ENCODE measurements around the gene FLAD1.

The FLAD1 gene

GRCh38 chr1:154951901-154952657 lies 31.1 kb upstream of the FLAD1 start:
- no peak for DNase-seq (ENCODE audit: low spot score)
- no peak for FAIRE-seq

DNA sequence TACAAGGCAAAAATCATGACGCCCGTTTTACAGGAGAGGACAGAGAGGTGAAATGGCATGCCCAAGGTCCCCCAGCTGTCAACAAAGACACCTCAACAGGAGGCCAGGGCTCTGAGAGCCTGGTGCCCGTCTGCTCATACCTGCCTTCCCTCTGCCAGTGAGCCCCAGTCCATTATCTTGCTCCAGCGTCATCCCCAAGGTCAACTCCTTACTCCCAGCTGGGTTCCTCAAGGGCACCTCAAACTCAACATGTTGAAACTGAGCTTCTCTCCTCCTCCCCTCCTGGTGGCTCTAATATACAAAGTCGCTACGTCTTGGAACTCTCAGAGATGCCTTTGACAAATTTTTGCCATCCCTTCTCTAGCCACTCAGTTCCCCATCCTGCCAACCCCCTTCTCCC lies 30.5 kb upstream of the FLAD1 start:
- FAIRE-seq: no peak
- DNase-seq (ENCODE audit: low spot score): no peak

- FAIRE-seq: no peak
- DNase-seq (ENCODE audit: low spot score): no peak
Measured at GRCh38 chr1:154953611-154954038, 29.5 kb upstream of the FLAD1 start.

- FAIRE-seq: no peak
- DNase-seq (ENCODE audit: low spot score): no peak
Measured at GRCh38 chr1:154954541-154954940, 28.6 kb upstream of the FLAD1 start.

DNA sequence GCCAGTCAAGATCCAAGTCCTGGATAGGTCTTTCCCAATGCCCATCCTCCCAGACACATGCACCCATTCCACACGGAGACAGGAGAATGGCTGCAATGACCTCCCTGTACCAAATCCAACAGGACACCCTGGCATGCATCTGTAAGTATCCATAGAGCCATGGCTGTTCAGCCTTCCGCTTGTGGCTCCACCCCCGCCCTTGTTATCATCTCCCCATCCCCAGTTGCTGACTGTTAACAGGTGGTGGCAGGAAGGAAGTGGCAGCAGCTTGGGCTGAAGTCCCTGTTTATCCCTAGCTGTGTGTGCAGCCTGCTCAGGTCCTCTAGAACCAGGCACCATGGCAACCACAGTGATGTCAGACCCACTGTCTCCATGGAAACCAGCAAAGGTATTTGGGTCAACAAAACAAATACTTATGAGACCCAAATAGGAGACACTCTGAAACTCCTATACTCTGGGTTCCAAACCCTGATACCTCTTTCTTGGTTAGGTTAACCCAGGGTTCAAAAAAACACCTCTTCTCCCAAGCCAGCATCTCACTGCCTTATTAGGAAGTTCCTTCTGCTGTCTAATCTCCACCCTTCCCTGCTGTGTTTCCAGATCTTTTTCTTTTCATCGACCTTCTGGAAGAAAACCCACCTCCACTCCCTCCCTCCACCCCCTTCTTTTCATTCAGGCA lies 28.0 kb upstream of the FLAD1 start:
- FAIRE-seq (no peak), DNase-seq (ENCODE audit: low spot score) (peak; percentile 56)

DNA sequence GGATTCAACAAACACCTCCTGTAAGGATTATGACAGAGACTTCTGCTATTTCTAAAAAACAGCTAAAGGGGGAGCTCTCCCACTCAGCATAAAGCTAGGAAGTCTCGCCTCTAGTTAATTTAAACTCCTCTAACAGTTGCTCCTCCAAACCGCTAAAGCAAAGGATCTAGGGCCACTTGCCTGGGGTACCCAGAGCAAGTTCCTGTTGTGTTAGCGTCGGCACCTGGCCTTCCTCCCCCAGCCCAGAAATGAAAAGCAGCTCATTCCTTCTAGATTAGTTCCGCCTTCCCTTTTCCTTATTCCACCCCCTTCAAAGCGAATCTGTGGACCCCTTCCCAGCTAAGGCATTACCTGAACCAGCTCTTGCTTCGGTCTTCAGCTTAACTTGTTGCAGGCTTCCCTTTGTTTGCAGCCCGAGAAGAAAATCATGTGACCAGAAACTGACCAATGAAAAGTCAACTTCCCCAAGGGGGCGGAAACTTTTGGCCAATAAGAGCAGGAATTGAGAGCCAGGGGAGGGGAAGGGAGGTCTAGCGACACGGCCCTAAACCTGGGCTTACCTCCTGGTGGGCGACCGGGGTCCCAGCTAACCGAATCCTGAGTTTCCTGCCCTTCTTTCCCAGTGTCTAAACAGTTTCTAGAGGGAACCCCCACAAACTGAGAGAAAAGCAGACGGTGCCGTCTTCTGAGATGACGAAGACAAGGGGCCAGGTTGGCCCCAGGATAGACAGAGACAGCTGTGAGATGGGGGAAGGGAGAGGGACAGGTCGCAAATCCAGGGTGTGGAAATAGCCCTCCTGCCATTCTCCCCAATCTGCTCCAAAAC lies 27.2 kb upstream of the FLAD1 start, which contains the start of gene PBXIP1:
TSS of gene PBXIP1 (minus strand) at position 382 of the 826 bp plus-strand sequence. CDS start 2,378 bp downstream, outside the sequence.
- DNase-seq (ENCODE audit: low spot score): peak; percentile 75
- FAIRE-seq: peak; percentile 74

GRCh38 chr1:154956544-154956941 lies 26.6 kb upstream of the FLAD1 start:
- DNase-seq (ENCODE audit: low spot score) (no peak), FAIRE-seq (no peak)

- no peak for DNase-seq (ENCODE audit: low spot score)
- FAIRE-seq: no peak
Measured at GRCh38 chr1:154957091-154957657, 26.0 kb upstream of the FLAD1 start.

DNA sequence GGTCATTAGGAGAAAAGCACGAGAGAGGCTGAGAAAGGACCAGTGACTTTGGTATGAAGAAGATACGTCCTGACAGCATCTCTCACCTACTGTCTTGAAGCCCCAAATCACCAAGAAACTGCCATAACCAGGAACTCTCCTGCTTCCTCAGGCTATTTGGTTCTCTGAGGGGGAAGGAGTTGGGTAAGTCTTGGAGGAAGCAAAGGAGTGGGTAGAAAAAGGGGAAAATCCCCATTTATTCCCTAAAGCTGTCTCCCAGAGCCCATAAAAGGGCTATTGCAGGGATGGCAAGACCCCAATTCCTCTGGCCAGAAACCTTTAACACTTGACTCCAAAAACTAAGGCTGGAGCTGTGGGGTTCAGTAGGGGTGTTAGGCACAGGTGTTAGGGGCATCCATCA lies 25.1 kb upstream of the FLAD1 start:
- FAIRE-seq (no peak), DNase-seq (ENCODE audit: low spot score) (no peak)

GRCh38 chr1:154958681-154959425 lies 24.3 kb upstream of the FLAD1 start:
- DNase-seq (ENCODE audit: low spot score) (no peak), FAIRE-seq (no peak)

DNA sequence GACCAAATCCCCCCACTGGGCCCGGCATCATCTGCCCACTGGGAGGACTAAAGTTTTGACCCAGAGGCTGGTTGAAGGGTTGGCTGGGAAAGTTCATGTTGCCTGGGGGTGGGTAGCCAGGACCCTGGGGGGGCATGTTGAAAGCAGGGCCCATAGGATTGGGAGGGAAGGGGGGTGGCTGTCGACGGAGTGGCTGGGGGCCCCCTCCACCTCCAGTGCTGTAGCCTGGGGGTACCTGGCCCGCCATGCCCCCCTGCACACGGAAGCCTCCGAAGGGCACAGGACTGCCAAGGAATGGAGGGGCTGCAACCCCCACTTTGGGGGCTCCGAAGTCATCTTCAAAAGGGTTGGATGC lies 23.7 kb upstream of the FLAD1 start:
- DNase-seq (ENCODE audit: low spot score): no peak
- FAIRE-seq: no peak

DNA sequence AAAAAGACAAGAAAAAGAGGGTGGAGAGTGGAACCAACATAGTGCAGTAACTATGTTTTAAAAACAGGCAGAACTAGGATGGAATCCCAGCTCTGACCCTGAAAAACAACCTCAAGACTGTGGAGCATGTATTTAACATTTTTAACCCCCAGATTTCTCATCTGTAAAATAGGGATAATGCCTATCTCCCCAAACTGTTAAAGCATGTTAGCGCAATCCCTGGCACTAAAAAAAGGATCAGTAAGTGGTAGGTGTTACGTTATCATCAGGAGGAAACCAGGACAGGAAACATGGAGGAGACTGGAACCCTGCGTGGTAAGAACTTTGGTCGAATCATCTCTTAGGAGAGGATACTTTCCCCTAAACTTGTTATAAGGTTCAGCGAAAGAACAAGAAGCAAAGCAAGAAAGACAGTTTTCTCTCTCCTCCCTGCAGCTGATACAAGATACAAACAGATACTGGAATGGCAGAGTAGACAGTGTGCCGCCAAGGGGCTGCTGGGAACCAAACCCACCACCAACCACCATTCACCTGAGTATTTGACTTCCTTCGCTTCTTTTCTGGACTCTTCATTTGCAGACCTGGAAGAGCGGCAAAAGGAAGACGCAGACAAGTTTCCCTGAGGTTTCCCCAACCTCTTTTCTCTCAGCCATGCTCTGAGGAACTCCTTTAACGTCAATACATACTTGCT lies 22.6 kb upstream of the FLAD1 start:
- no peak for DNase-seq (ENCODE audit: low spot score)
- FAIRE-seq: no peak

DNA sequence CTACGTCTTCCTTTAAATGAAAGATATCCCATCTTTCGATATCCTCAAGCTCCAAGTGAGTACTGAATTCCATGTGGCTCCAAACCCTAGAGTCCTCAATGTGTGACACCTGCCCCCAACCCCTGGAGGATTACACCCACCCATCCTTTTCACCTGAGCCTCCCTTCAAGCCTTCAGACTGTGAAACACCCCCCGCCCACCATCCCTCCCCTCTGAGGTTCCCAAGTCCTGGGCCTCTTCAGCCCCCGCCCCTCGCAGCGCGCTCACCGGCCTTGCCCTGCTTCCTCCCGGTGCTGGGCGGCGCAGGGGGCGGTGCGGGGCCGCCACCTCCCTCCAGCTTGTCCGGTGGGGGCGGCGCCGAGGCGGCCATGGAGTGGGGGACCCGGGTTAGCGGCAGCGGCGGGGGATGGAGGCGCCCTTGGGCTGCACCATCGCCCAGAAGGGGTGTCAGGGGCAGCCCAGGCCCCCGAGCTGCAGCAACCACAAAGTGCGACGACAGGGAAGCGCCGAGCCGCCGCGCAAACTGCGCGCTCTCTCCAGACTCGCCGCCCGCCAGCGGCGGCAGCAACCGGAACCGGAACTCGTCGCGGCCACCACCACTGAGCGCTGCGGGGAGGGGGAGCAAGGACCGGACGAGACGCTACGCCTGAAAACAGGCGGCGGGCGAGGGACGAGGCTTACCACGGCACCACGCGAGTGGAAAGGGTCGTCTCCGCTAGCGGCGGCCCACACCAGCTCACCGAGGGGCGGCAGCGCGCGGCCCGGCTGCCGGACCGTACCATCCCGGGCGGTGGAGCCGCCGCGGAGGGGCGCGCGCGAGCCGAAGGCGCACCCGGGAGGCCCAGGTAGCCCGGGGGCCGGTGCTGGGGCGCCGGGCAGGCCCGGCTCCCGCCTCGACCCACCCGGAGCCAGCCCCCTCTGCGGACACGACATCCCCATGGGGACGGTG lies 21.7 kb upstream of the FLAD1 start, which contains the start of gene PYGO2:
TSS of gene PYGO2 (minus strand) at position 576 of the 949 bp plus-strand sequence. CDS start at position 370, 206 bp downstream.
- FAIRE-seq: no peak
- peak; percentile 59 for DNase-seq (ENCODE audit: low spot score)

DNA sequence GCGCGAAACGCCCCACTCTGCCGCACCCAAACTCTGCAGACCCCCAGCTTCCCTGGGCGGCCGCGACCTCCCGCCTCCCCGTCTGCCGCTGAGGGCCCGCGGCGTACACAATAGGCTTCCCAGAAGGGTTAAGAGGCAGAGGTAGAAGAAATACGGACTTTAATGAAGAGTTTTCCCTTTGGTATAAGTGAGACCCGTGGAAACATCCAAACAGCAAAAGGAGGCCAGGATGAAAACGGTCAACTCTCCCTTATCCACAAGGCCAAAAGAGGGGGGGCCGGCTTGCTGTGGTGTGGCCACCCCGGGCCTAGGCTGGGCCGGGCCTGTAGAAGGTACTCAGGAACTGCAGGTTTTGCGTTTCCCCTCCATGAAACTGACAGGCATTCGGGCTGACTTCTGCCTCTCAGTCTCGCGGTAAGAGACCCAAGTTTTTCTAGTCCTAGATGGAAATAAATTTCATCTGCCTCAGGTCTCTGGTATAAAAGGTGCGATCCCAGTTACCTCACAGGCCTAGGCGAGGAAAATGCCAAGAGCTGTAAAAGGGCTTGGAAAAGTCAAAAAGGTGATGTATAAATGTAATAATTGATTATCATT lies 20.9 kb upstream of the FLAD1 start:
- DNase-seq (ENCODE audit: low spot score) (peak; percentile 11), FAIRE-seq (no peak)

DNA sequence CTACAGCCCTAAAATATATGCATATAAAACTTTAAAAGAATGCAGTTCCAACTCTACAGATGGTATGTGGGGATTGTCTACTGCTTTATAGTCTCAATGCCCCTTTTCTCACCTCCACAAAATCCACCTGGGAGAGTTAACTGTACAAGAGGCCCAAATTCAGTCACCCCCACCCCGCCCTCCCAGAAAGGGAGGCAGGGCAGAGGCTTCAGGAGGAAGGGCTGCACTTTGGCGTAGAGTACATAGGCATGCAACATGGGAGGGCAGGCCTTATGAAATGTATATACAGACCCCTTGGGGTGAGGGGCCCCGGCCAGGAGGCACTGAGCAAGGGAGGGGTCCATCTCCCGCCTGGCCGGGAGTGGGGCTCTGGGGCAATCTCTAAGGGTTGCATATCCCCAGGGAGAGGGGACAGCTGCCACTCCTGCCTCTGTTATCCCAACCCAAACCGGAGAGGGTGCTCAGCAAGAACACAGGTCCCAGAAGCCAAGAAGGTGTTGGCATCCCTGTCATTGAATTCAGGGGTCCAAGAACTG lies 20.3 kb upstream of the FLAD1 start:
- no peak for FAIRE-seq
- no peak for DNase-seq (ENCODE audit: low spot score)

- FAIRE-seq (no peak), DNase-seq (ENCODE audit: low spot score) (no peak)
Measured at GRCh38 chr1:154963643-154964042, 19.5 kb upstream of the FLAD1 start.

GRCh38 chr1:154964359-154964758 lies 18.8 kb upstream of the FLAD1 start:
- FAIRE-seq (no peak), DNase-seq (ENCODE audit: low spot score) (no peak)

DNA sequence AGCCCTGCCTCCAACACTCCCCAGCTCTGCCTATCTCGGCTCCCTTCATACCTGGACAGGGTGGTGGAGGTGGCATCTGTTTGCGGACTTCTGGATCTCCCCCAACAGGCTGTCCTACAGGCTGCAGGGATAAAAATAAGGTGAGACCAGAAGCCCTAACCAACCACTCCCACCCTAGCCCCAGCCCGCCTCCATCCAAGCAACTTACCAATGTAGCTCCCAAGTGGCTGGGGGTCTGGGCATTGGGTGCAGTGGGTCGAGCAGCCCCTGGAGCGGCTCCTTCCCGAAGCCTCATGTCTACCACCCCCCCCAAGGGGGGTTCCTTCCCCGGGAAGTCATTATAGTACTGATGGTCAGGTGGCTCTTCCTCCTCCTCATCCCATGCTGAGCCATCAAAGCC lies 17.0 kb upstream of the FLAD1 start:
- no peak for DNase-seq (ENCODE audit: low spot score)
- no peak for FAIRE-seq
